BE2C (cell line): ENCODE measurements around the gene IZUMO1R.

Source experiments
- DNase-seq: peaks from one replicate; pipeline ENCODE4 v3.0.0-alpha.2; 2020
- H3K27me3 ChIP-seq: fragments of 250-450 bp; sonication (Bioruptor Pico); 2 replicates; pipeline ENCODE4 v1.5.1; 2020; ENCODE audit warnings: mild to moderate bottlenecking
- H3K36me3 ChIP-seq: fragments of 250-450 bp; sonication (Bioruptor Pico); 2 replicates; pipeline ENCODE4 v1.5.1; 2020; ENCODE audit warnings: mild to moderate bottlenecking
- H3K4me1 ChIP-seq: fragments of 250-450 bp; sonication (Bioruptor Pico); 2 replicates; pipeline ENCODE4 v1.5.1; 2020
- H3K4me3 ChIP-seq: 2 replicates; pipeline ENCODE4 v1.5.1; 2011; ENCODE audit warnings: low read depth, low read length
- H3K9me3 ChIP-seq: fragments of 250-450 bp; sonication (Bioruptor Pico); 2 replicates; pipeline ENCODE4 v1.5.1; 2020
- CTCF ChIP-seq: IDR thresholded peaks from 2 replicates; pipeline ENCODE4 v1.5.1; 2012; ENCODE audit warnings: mild to moderate bottlenecking, low read depth, low read length

The IZUMO1R gene

GRCh38 chr11:94328587-94329080 lies 24.3 kb downstream of the IZUMO1R start:
- Histone ChIP-seq H3K4me1 (no peaks in the 10 kb centered on the region), H3K4me3 (no peak overlapping the region), H3K36me3 (no peaks in the 10 kb centered on the region), H3K9me3 (no peaks in the 10 kb centered on the region), H3K27me3 (peaks cover 12% of the 10 kb centered on the region; the same call in 1 of the 2 replicates)
- no peak for TF ChIP-seq CTCF
- DNase-seq, result no peak

- TF ChIP-seq CTCF, result no peak
- H3K4me1 ChIP-seq, result no peaks in the 10 kb centered on the region
- H3K36me3 ChIP-seq, result no peaks in the 10 kb centered on the region
- H3K4me3 ChIP-seq, result no peak overlapping the region
- peaks cover 12% of the 10 kb centered on the region; the same call in 1 of the 2 replicates for H3K27me3 ChIP-seq
- H3K9me3 ChIP-seq, result no peaks in the 10 kb centered on the region
- DNase-seq, result no peak
Measured at GRCh38 chr11:94329501-94329900, 25.1 kb downstream of the IZUMO1R start.

GRCh38 chr11:94330789-94331188 lies 26.4 kb downstream of the IZUMO1R start:
- no peak overlapping the region for H3K4me3 ChIP-seq
- no peak for TF ChIP-seq CTCF
- no peak for DNase-seq
- H3K36me3 ChIP-seq, result no peaks in the 10 kb centered on the region
- H3K27me3 ChIP-seq, result peaks cover 12% of the 10 kb centered on the region; the same call in 1 of the 2 replicates
- H3K4me1 ChIP-seq, result no peaks in the 10 kb centered on the region
- H3K9me3 ChIP-seq, result no peaks in the 10 kb centered on the region

GRCh38 chr11:94332814-94333213 lies 28.4 kb downstream of the IZUMO1R start:
- TF ChIP-seq CTCF, result no peak
- no peak for DNase-seq
- Histone ChIP-seq H3K4me1 (no peaks in the 10 kb centered on the region), H3K27me3 (peaks cover 13% of the 10 kb centered on the region), H3K9me3 (no peaks in the 10 kb centered on the region), H3K4me3 (no peak overlapping the region), H3K36me3 (no peaks in the 10 kb centered on the region)

GRCh38 chr11:94336033-94336432 lies 31.7 kb downstream of the IZUMO1R start:
- Histone ChIP-seq H3K27me3 (peaks cover 12% of the 10 kb centered on the region), H3K4me1 (no peaks in the 10 kb centered on the region), H3K4me3 (no peak overlapping the region), H3K9me3 (no peaks in the 10 kb centered on the region), H3K36me3 (no peaks in the 10 kb centered on the region)
- no peak for DNase-seq
- no peak for TF ChIP-seq CTCF

GRCh38 chr11:94338651-94339050 lies 34.3 kb downstream of the IZUMO1R start:
- no peak for TF ChIP-seq CTCF
- Histone ChIP-seq H3K4me3 (no peak overlapping the region), H3K27me3 (peaks cover 2% of the 10 kb centered on the region; the same call in 1 of the 2 replicates), H3K9me3 (no peaks in the 10 kb centered on the region), H3K4me1 (no peaks in the 10 kb centered on the region), H3K36me3 (no peaks in the 10 kb centered on the region)
- no peak for DNase-seq
